Endothelial cell (in vitro differentiated cells): Measurements from ENCODE around the gene SIRT3. TPM values are rescaled to one million over a fixed set of nuclear protein-coding genes. Genes with fewer than 3 reads are reported as not detected.
A peak's percentile ranks its signal among the peaks of the same experiment; 100 is the strongest.

Experiments
- DNase-seq: peaks from one replicate; pipeline ENCODE4 v3.0.0; 2021; ENCODE audit warnings: low spot score
- H3K27ac Mint-ChIP-seq: one replicate; pipeline ENCODE4 v1.8.0; 2021; ENCODE audit warnings: mixed read lengths, inconsistent platforms; ENCODE audit not compliant: unreplicated experiment
- H3K27me3 Mint-ChIP-seq: one replicate; pipeline ENCODE4 v1.8.0; 2021; ENCODE audit warnings: mild to moderate bottlenecking, moderate library complexity, mixed read lengths, inconsistent platforms; ENCODE audit not compliant: unreplicated experiment
- H3K36me3 Mint-ChIP-seq: one replicate; pipeline ENCODE4 v1.8.0; 2021; ENCODE audit warnings: mild to moderate bottlenecking, low read depth, mixed read lengths, inconsistent platforms; ENCODE audit not compliant: unreplicated experiment
- H3K4me1 Mint-ChIP-seq: one replicate; pipeline ENCODE4 v1.8.0; 2021; ENCODE audit warnings: mild to moderate bottlenecking, mixed read lengths, inconsistent platforms; ENCODE audit not compliant: unreplicated experiment
- H3K4me3 Mint-ChIP-seq: one replicate; pipeline ENCODE4 v1.8.0; 2021; ENCODE audit warnings: mild to moderate bottlenecking, mixed read lengths, inconsistent platforms; ENCODE audit not compliant: unreplicated experiment
- H3K9me3 Mint-ChIP-seq: one replicate; pipeline ENCODE4 v1.8.0; 2021; ENCODE audit warnings: mixed read lengths, inconsistent platforms; ENCODE audit not compliant: unreplicated experiment
- total RNA-seq: library from RNA; stranded (reverse); fragmentation: NEBNext Ultra II Directional; extraction: Animal tissue kit (Norgen Biotek cat#: 25700); gene quantifications from one replicate; pipeline ENCODE4 v1.2.1, GENCODE V29; 2021; ENCODE audit not compliant: unreplicated experiment
- TF ChIP-seq, protein P1 (sequence below): fragments of 200-600 bp; sonication (generic); IDR thresholded peaks from one replicate; pipeline ENCODE4 v1.5.0; 2021; ENCODE audit warnings: antibody characterized with exemption; ENCODE audit not compliant: unreplicated experiment

Gene SIRT3
- total RNA-seq, 1 donor from 2014 or later = 23.4 TPM

DNA sequence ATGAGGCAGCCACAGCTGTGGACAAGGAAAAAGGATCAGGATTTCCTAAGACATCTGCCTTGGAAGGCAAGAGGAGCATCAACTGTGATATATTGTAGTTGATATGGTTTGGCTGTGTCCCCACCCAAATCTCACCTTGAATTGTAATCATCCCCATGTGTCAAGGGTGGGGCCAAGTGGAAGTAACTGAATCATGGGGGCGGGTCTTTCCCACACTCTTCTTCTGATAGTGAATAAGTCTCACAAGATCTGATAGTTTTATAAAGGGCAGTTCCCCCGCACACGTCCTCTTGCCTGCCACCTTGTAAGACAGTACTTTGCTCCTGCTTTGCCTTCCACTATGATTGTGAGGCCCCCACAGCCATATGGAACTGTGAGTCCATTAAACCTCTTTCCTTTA is 18.4 kb downstream of the SIRT3 start:
- Mint-ChIP-seq H3K9me3 (no peaks in the 10 kb centered on the region), H3K27ac (no peak overlapping the region), H3K4me1 (no peaks in the 10 kb centered on the region), H3K27me3 (peaks cover 3% of the 10 kb centered on the region), H3K4me3 (peak overlapping the region; percentile 17), H3K36me3 (peaks cover 21% of the 10 kb centered on the region)
- TF ChIP-seq, protein P1, sequence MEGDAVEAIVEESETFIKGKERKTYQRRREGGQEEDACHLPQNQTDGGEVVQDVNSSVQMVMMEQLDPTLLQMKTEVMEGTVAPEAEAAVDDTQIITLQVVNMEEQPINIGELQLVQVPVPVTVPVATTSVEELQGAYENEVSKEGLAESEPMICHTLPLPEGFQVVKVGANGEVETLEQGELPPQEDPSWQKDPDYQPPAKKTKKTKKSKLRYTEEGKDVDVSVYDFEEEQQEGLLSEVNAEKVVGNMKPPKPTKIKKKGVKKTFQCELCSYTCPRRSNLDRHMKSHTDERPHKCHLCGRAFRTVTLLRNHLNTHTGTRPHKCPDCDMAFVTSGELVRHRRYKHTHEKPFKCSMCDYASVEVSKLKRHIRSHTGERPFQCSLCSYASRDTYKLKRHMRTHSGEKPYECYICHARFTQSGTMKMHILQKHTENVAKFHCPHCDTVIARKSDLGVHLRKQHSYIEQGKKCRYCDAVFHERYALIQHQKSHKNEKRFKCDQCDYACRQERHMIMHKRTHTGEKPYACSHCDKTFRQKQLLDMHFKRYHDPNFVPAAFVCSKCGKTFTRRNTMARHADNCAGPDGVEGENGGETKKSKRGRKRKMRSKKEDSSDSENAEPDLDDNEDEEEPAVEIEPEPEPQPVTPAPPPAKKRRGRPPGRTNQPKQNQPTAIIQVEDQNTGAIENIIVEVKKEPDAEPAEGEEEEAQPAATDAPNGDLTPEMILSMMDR = no peak
- no peak for DNase-seq

DNA sequence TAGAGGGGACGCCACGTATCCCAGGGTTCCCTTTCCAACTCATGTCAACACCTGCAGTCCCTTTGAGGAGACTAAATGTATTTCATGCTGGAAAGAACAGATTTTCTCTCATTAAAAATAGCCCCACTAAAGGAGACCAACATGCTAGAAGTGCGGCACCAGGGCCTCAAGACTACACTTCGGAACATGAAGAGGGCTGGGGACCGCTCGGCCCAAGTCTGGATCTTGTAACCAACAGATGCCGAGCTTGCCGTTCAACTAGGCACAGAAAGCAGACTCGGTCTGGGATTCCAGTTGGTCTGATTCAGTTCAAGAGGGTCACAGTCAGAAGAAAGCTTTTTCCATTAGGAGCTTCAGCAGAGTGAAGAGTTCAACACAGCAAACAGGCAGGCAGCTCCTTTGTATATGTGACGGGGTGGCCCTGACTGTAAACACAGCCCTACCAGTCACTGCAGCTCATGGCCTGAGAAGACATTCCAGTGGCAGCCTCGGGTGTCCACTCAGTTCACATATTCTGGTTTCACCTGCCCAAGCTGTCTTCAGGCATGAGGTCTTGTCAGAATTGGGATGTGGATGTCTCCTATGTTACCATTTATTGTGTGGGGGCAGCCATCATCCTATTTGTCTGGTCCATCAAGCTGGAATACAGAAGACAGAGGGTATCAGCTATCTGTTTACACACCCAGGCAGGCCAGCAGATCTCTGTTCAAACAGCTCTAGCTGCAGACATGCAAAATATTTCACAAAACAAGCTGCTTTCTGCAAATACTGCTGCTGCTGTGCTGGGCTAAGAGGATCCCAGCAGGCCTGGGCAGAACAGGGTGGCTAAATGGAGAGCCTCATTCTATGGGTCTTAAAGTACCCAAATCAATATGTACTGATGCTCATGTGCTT is 19.8 kb downstream of the SIRT3 start:
- Mint-ChIP-seq H3K27me3 (peaks cover 3% of the 10 kb centered on the region), H3K36me3 (peaks cover 25% of the 10 kb centered on the region), H3K9me3 (no peaks in the 10 kb centered on the region), H3K4me3 (no peak overlapping the region), H3K27ac (no peak overlapping the region), H3K4me1 (no peaks in the 10 kb centered on the region)
- no peak for DNase-seq
- TF ChIP-seq, protein P1 = no peak

DNA sequence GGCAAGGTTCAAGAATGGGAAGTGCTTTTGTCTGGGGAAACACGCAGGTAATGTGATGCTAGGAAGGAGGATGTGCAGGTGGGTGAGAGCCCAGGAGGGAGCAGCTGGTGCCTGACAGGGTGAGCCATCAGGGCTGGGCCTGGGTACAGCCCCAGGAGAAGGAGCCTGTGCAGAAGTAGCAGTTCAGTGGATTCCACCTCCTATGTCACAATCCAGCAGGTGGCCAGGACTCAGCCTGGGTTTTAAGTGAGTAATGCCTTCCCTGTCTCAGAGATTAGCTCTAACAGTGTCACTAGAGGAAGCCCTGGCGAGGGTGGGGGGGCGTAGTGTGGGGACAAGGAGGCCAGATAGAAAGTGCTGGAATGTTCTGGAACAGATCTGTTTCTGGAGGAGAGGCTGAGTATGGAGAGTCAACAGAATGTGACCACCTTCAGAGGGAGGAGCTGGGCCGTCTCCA is 20.5 kb downstream of the SIRT3 start:
- peaks cover 3% of the 10 kb centered on the region for H3K27me3 Mint-ChIP-seq
- DNase-seq = no peak
- TF ChIP-seq, protein P1 = no peak
- H3K4me3 Mint-ChIP-seq = no peak overlapping the region
- peaks cover 30% of the 10 kb centered on the region for H3K36me3 Mint-ChIP-seq
- no peaks in the 10 kb centered on the region for H3K4me1 Mint-ChIP-seq
- no peak overlapping the region for H3K27ac Mint-ChIP-seq
- H3K9me3 Mint-ChIP-seq = no peaks in the 10 kb centered on the region

DNA sequence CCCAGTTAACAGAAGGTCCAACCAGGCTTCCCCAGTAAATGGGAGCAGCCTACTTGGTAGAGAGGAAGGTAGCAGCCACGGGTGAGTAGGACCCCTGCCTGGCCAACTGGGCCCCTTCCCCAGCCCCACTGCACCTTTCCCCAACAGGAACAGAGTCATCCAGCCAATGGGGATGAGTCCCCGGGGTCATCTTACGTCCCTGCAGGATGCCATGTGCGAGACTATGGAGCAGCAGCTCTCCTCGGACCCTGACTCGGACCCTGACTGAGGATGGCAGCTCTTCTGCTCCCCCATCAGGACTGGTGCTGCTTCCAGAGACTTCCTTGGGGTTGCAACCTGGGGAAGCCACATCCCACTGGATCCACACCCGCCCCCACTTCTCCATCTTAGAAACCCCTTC is 22.1 kb downstream of the SIRT3 start:
- H3K9me3 Mint-ChIP-seq = no peaks in the 10 kb centered on the region
- peaks cover 6% of the 10 kb centered on the region for H3K4me1 Mint-ChIP-seq
- peaks cover 7% of the 10 kb centered on the region for H3K27me3 Mint-ChIP-seq
- no peak overlapping the region for H3K4me3 Mint-ChIP-seq
- H3K36me3 Mint-ChIP-seq = peaks cover 23% of the 10 kb centered on the region
- no peak for DNase-seq
- H3K27ac Mint-ChIP-seq = no peak overlapping the region
- TF ChIP-seq, protein P1 = no peak

DNA sequence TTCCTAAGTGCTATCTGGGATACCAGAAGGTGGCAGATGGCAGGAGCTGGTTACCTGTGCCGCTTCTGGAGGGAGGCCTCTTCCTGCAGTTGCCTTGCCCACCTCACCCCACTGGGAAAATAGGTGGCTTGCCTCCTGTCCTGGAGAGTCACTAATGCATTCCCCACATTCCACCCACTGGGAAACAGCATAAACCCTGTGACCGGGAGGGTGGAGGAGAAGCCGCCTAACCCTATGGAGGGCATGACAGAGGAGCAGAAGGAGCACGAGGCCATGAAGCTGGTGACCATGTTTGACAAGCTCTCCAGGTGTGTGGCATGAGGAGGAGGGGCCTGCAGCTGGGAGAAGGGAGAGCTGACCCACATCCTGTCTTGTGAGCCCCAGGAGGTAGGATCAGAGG is 23.0 kb downstream of the SIRT3 start:
- Mint-ChIP-seq H3K4me1 (peaks cover 9% of the 10 kb centered on the region), H3K27ac (no peak overlapping the region), H3K9me3 (no peaks in the 10 kb centered on the region), H3K4me3 (peak overlapping the region; percentile 29), H3K27me3 (peaks cover 9% of the 10 kb centered on the region), H3K36me3 (peaks cover 22% of the 10 kb centered on the region)
- DNase-seq = no peak
- TF ChIP-seq, protein P1 = no peak
